GM12891 (cell line): Measurements from ENCODE around the gene OR2T34.

Experiments
- PAX5 ChIP-seq: IDR thresholded peaks from 2 replicates; pipeline ENCODE4 v1.6.1; 2011; ENCODE audit warnings: low read length, moderate library complexity, mild to moderate bottlenecking; ENCODE audit not compliant: insufficient read depth, severe bottlenecking
- POLR2A ChIP-seq: IDR thresholded peaks from 2 replicates; pipeline ENCODE4 v1.6.1; 2011; ENCODE audit warnings: low read depth, low read length, control low read depth
- POLR2AphosphoS5 ChIP-seq: IDR thresholded peaks from 2 replicates; pipeline ENCODE4 v1.6.1; 2011; ENCODE audit warnings: low read depth, low read length, control low read depth
- POU2F2 ChIP-seq: IDR thresholded peaks from 2 replicates; pipeline ENCODE4 v1.6.1; 2011; ENCODE audit warnings: low read depth, mild to moderate bottlenecking, control low read depth, low read length, moderate library complexity
- SPI1 ChIP-seq: IDR thresholded peaks from 2 replicates; pipeline ENCODE4 v1.6.1; 2011; ENCODE audit warnings: low read depth, low read length, control low read depth
- TAF1 ChIP-seq: IDR thresholded peaks from 2 replicates; pipeline ENCODE4 v1.6.1; 2011; ENCODE audit warnings: low read depth, low read length, control low read depth

GRCh38 chr1:248621770-248622169 is 47.2 kb upstream of the OR2T34 start:
- TF ChIP-seq POLR2AphosphoS5 (no peak), POLR2A (no peak), TAF1 (no peak), SPI1 (no peak), PAX5 (no peak), POU2F2 (no peak)
